ENCODE measurements around the gene TSPO2. TPM values are rescaled to one million over a fixed set of nuclear protein-coding genes. Genes with fewer than 3 reads are reported as not detected.

TSPO2 gene
- polyA plus RNA-seq, 1 experiment = not detected

GRCh38 chr6:41055149-41055548 lies 12.9 kb downstream of the TSPO2 start:
- Histone ChIP-seq H3K36me3 (ENCODE audit: control insufficient read depth, insufficient read depth, low read length) (no peaks in the 10 kb centered on the region), H3K4me3 (ENCODE audit: low read depth, low read length) (no peak overlapping the region), H3K27me3 (ENCODE audit: control insufficient read depth, insufficient read depth, low read length) (no peaks in the 10 kb centered on the region)
- ChIA-PET CTCF (interaction anchor here (1.1 to 6.1 kb wide), 5 partner anchors 13 to 27 kb away, joined by 4 to 32 read pairs (median 6); partner anchors contain the start of genes TSPO2 and UNC5CL), POLR2A (interaction anchor here (0.6 kb wide), 1 partner anchor 319 kb away, joined by 8 read pairs; no protein-coding TSS in a partner anchor)
- DNase-seq (ENCODE audit: low read depth) = no peak
- TF ChIP-seq CTCF (IDR thresholded peaks at IDR 0.05; ENCODE audit: insufficient read depth, low read depth, low read length) = no peak

- ChIA-PET CTCF (interaction anchor here (0.7 to 6.1 kb wide), 4 partner anchors 11 to 29 kb away, joined by 3 to 32 read pairs (median 6); partner anchors contain the start of gene UNC5CL), POLR2A (no interaction called here)
- no peak for DNase-seq (ENCODE audit: low read depth)
- H3K36me3 ChIP-seq (ENCODE audit: control insufficient read depth, insufficient read depth, low read length) = 0 out of 2 replicates have a peak, but pooled peaks cover 1% of the 10 kb centered on the region
- H3K4me3 ChIP-seq (ENCODE audit: low read depth, low read length) = no peak overlapping the region
- no peaks in the 10 kb centered on the region for H3K27me3 ChIP-seq (ENCODE audit: control insufficient read depth, insufficient read depth, low read length)
- TF ChIP-seq CTCF (IDR thresholded peaks at IDR 0.05; ENCODE audit: insufficient read depth, low read depth, low read length) = no peak
These were observed 14.7 kb downstream of the TSPO2 start for GRCh38 chr6:41056768-41057490.

- H3K36me3 ChIP-seq (ENCODE audit: control insufficient read depth, insufficient read depth, low read length) = 0 out of 2 replicates have a peak, but pooled peaks cover 1% of the 10 kb centered on the region
- no peak for DNase-seq (ENCODE audit: low read depth)
- no peaks in the 10 kb centered on the region for H3K27me3 ChIP-seq (ENCODE audit: control insufficient read depth, insufficient read depth, low read length)
- no peak overlapping the region for H3K4me3 ChIP-seq (ENCODE audit: low read depth, low read length)
- POLR2A ChIA-PET = no interaction called here
- TF ChIP-seq CTCF (IDR thresholded peaks at IDR 0.05; ENCODE audit: insufficient read depth, low read depth, low read length) = no peak
- CTCF ChIA-PET = interaction anchor here (1.1 to 1.6 kb wide), 6 partner anchors 10 to 164 kb away, joined by 3 to 7 read pairs (median 3); partner anchors contain the start of gene UNC5CL
These were observed 16.5 kb downstream of the TSPO2 start for GRCh38 chr6:41058783-41059181.

- CTCF ChIA-PET = interaction anchor here (1.1 to 1.6 kb wide), 6 partner anchors 11 to 165 kb away, joined by 3 to 7 read pairs (median 3); partner anchors contain the start of gene UNC5CL
- 0 out of 2 replicates have a peak, but pooled peaks cover 1% of the 10 kb centered on the region for H3K36me3 ChIP-seq (ENCODE audit: control insufficient read depth, insufficient read depth, low read length)
- no peak overlapping the region for H3K4me3 ChIP-seq (ENCODE audit: low read depth, low read length)
- POLR2A ChIA-PET = no interaction called here
- no peak for TF ChIP-seq CTCF (IDR thresholded peaks at IDR 0.05; ENCODE audit: insufficient read depth, low read depth, low read length)
- no peak for DNase-seq (ENCODE audit: low read depth)
- no peaks in the 10 kb centered on the region for H3K27me3 ChIP-seq (ENCODE audit: control insufficient read depth, insufficient read depth, low read length)
These were observed 17.3 kb downstream of the TSPO2 start for GRCh38 chr6:41059556-41059955.

GRCh38 chr6:41061196-41061726 lies 19.0 kb downstream of the TSPO2 start:
- H3K4me3 ChIP-seq (ENCODE audit: low read depth, low read length) = no peak overlapping the region
- no peaks in the 10 kb centered on the region for H3K27me3 ChIP-seq (ENCODE audit: control insufficient read depth, insufficient read depth, low read length)
- no peak for DNase-seq (ENCODE audit: low read depth)
- no peak for TF ChIP-seq CTCF (IDR thresholded peaks at IDR 0.05; ENCODE audit: insufficient read depth, low read depth, low read length)
- POLR2A ChIA-PET = no interaction called here
- 0 out of 2 replicates have a peak, but pooled peaks cover 1% of the 10 kb centered on the region for H3K36me3 ChIP-seq (ENCODE audit: control insufficient read depth, insufficient read depth, low read length)
- CTCF ChIA-PET = interaction anchor here (1.4 kb wide), 1 partner anchor 22 kb away, joined by 6 read pairs; the partner anchor contains the start of gene UNC5CL
